ENCODE results near the gene CHCHD4.

GRCh38 chr3:14154276-14154675, 29.6 kb upstream of the CHCHD4 start:
- TF ChIP-seq ZNF274 (CRISPR knock-in tag; IDR thresholded peaks at IDR 0.05) (no peak), ZBTB33 (CRISPR knock-in tag; IDR thresholded peaks at IDR 0.05) (no peak), ZNF776 (CRISPR knock-in tag; IDR thresholded peaks at IDR 0.05) (no peak), RBFOX2 (IDR thresholded peaks at IDR 0.05; ENCODE audit: low read depth, low read length) (no peak), ZNF282 (IDR thresholded peaks at IDR 0.05; ENCODE audit: partially characterized antibody) (no peak), ZBTB7A (CRISPR knock-in tag; IDR thresholded peaks at IDR 0.05) (no peak), ZNF549 (CRISPR knock-in tag; IDR thresholded peaks at IDR 0.05) (no peak), MYC (CRISPR knock-in tag; IDR thresholded peaks at IDR 0.05; ENCODE audit: borderline replicate concordance) (no peak), ZNF33A (CRISPR knock-in tag; IDR thresholded peaks at IDR 0.05; ENCODE audit: borderline replicate concordance) (no peak)
- TF ChIP-seq, protein P1, sequence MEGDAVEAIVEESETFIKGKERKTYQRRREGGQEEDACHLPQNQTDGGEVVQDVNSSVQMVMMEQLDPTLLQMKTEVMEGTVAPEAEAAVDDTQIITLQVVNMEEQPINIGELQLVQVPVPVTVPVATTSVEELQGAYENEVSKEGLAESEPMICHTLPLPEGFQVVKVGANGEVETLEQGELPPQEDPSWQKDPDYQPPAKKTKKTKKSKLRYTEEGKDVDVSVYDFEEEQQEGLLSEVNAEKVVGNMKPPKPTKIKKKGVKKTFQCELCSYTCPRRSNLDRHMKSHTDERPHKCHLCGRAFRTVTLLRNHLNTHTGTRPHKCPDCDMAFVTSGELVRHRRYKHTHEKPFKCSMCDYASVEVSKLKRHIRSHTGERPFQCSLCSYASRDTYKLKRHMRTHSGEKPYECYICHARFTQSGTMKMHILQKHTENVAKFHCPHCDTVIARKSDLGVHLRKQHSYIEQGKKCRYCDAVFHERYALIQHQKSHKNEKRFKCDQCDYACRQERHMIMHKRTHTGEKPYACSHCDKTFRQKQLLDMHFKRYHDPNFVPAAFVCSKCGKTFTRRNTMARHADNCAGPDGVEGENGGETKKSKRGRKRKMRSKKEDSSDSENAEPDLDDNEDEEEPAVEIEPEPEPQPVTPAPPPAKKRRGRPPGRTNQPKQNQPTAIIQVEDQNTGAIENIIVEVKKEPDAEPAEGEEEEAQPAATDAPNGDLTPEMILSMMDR (CRISPR knock-in tag; IDR thresholded peaks at IDR 0.05): no peak
- TF ChIP-seq, protein P2, sequence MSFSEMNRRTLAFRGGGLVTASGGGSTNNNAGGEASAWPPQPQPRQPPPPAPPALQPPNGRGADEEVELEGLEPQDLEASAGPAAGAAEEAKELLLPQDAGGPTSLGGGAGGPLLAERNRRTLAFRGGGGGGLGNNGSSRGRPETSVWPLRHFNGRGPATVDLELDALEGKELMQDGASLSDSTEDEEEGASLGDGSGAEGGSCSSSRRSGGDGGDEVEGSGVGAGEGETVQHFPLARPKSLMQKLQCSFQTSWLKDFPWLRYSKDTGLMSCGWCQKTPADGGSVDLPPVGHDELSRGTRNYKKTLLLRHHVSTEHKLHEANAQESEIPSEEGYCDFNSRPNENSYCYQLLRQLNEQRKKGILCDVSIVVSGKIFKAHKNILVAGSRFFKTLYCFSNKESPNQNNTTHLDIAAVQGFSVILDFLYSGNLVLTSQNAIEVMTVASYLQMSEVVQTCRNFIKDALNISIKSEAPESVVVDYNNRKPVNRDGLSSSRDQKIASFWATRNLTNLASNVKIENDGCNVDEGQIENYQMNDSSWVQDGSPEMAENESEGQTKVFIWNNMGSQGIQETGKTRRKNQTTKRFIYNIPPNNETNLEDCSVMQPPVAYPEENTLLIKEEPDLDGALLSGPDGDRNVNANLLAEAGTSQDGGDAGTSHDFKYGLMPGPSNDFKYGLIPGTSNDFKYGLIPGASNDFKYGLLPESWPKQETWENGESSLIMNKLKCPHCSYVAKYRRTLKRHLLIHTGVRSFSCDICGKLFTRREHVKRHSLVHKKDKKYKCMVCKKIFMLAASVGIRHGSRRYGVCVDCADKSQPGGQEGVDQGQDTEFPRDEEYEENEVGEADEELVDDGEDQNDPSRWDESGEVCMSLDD (CRISPR knock-in tag; IDR thresholded peaks at IDR 0.05; ENCODE audit: borderline replicate concordance): no peak
